ENCODE data around the gene DKK1.

The DKK1 gene

GRCh38 chr10:52337225-52337624 is 23.1 kb downstream of the DKK1 start:
- no peak overlapping the region for H3K4me3 ChIP-seq (ENCODE audit: low read depth, low read length)
- TF ChIP-seq CTCF (IDR thresholded peaks at IDR 0.05; ENCODE audit: low read depth, low read length, missing control alignments): no peak
- in situ Hi-C loops (cut with HindIII; ENCODE audit: low sequenced_read_pairs): no loop called here
- DNase-seq (ENCODE audit: low read depth): no peak

GRCh38 chr10:52343439-52343838 is 29.4 kb downstream of the DKK1 start:
- in situ Hi-C loops (cut with HindIII; ENCODE audit: low sequenced_read_pairs): no loop called here
- no peak for TF ChIP-seq CTCF (IDR thresholded peaks at IDR 0.05; ENCODE audit: low read depth, low read length, missing control alignments)
- no peak overlapping the region for H3K4me3 ChIP-seq (ENCODE audit: low read depth, low read length)
- DNase-seq (ENCODE audit: low read depth): no peak

- DNase-seq (ENCODE audit: low read depth): no peak
- in situ Hi-C loops (cut with HindIII; ENCODE audit: low sequenced_read_pairs): no loop called here
- no peak overlapping the region for H3K4me3 ChIP-seq (ENCODE audit: low read depth, low read length)
- no peak for TF ChIP-seq CTCF (IDR thresholded peaks at IDR 0.05; ENCODE audit: low read depth, low read length, missing control alignments)
Observed at GRCh38 chr10:52346394-52347326, 32.6 kb downstream of the DKK1 start.

- DNase-seq (ENCODE audit: low read depth): no peak
- no peak for TF ChIP-seq CTCF (IDR thresholded peaks at IDR 0.05; ENCODE audit: low read depth, low read length, missing control alignments)
- no peak overlapping the region for H3K4me3 ChIP-seq (ENCODE audit: low read depth, low read length)
- in situ Hi-C loops (cut with HindIII; ENCODE audit: low sequenced_read_pairs): no loop called here
Observed at GRCh38 chr10:52347327-52347667, 33.2 kb downstream of the DKK1 start.

GRCh38 chr10:52348037-52348564 is 34.0 kb downstream of the DKK1 start:
- TF ChIP-seq CTCF (IDR thresholded peaks at IDR 0.05; ENCODE audit: low read depth, low read length, missing control alignments): no peak
- H3K4me3 ChIP-seq (ENCODE audit: low read depth, low read length): no peak overlapping the region
- no peak for DNase-seq (ENCODE audit: low read depth)
- in situ Hi-C loops (cut with HindIII; ENCODE audit: low sequenced_read_pairs): no loop called here

- DNase-seq (ENCODE audit: low read depth): no peak
- H3K4me3 ChIP-seq (ENCODE audit: low read depth, low read length): no peak overlapping the region
Observed at GRCh38 chr10:52351914-52352330, 37.8 kb downstream of the DKK1 start.

More at GRCh38 chr10:52351914-52352330, 37.8 kb downstream of the DKK1 start:
- in situ Hi-C loops (cut with HindIII; ENCODE audit: low sequenced_read_pairs): no loop called here
- TF ChIP-seq CTCF (IDR thresholded peaks at IDR 0.05; ENCODE audit: low read depth, low read length, missing control alignments): no peak

All from astrocyte of the cerebellum (primary cell).